ENCODE results near the gene SYNRG.

DNA sequence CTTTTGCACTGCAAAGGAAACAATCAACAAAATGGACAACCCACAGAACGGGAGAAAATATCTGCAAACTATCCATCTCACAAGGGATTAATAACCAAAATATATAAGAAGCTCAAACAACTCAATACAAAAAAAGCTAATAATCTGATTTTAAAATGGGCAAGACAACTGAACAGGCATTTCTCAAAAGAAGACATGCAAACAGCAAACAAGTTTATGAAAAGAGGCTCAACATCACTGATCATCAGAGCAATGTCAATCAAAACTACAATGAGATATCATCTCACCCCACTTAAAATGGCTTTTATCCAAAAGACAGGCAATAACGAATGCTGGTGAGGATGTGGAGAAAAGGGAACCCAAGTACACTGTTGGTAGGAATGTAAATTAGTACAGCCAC is 34.8 kb downstream of the SYNRG start:
- TF ChIP-seq, protein P1, sequence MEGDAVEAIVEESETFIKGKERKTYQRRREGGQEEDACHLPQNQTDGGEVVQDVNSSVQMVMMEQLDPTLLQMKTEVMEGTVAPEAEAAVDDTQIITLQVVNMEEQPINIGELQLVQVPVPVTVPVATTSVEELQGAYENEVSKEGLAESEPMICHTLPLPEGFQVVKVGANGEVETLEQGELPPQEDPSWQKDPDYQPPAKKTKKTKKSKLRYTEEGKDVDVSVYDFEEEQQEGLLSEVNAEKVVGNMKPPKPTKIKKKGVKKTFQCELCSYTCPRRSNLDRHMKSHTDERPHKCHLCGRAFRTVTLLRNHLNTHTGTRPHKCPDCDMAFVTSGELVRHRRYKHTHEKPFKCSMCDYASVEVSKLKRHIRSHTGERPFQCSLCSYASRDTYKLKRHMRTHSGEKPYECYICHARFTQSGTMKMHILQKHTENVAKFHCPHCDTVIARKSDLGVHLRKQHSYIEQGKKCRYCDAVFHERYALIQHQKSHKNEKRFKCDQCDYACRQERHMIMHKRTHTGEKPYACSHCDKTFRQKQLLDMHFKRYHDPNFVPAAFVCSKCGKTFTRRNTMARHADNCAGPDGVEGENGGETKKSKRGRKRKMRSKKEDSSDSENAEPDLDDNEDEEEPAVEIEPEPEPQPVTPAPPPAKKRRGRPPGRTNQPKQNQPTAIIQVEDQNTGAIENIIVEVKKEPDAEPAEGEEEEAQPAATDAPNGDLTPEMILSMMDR (IDR thresholded peaks at IDR 0.05) = no peak
- TF ChIP-seq PHF8 (IDR thresholded peaks at IDR 0.05; ENCODE audit: borderline replicate concordance, low read depth) (no peak), SMC3 (IDR thresholded peaks at IDR 0.05) (no peak), JUN (IDR thresholded peaks at IDR 0.05) (no peak), EHMT2 (IDR thresholded peaks at IDR 0.05; ENCODE audit: low read depth) (no peak), POLR2A (IDR thresholded peaks at IDR 0.05; ENCODE audit: low read length) (no peak), EP300 (IDR thresholded peaks at IDR 0.05) (no peak), CEBPB (IDR thresholded peaks at IDR 0.05) (no peak), RAD21 (conservative IDR thresholded peaks at IDR 0.05 in 1 of 2, IDR thresholded peaks at IDR 0.05 in 1 of 2) (no peak), FOSL2 (IDR thresholded peaks at IDR 0.05) (no peak), FOSL2 (CRISPR knock-in tag; IDR thresholded peaks at IDR 0.05) (no peak), POLR2AphosphoS2 (conservative IDR thresholded peaks at IDR 0.05; ENCODE audit: low read length) (no peak)
- TF ChIP-seq, protein P2, sequence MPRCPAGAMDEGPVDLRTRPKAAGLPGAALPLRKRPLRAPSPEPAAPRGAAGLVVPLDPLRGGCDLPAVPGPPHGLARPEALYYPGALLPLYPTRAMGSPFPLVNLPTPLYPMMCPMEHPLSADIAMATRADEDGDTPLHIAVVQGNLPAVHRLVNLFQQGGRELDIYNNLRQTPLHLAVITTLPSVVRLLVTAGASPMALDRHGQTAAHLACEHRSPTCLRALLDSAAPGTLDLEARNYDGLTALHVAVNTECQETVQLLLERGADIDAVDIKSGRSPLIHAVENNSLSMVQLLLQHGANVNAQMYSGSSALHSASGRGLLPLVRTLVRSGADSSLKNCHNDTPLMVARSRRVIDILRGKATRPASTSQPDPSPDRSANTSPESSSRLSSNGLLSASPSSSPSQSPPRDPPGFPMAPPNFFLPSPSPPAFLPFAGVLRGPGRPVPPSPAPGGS (IDR thresholded peaks at IDR 0.05) = no peak
- TF ChIP-seq, protein P3, sequence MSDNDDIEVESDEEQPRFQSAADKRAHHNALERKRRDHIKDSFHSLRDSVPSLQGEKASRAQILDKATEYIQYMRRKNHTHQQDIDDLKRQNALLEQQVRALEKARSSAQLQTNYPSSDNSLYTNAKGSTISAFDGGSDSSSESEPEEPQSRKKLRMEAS (IDR thresholded peaks at IDR 0.05) = no peak

Measured in A549 (cell line).